HEK293 (cell line): ENCODE data around the gene GARIN6.

Experiments used
- CTCF ChIA-PET: fragments of 350-600 bp; formaldehyde crosslinking; extraction: SDS; loops from one replicate; lab custom pipeline; 2021; ENCODE audit warnings: antibody characterized with exemption; lab: Yijun Ruan, JAX
- POLR2A ChIA-PET: fragments of 300-600 bp; formaldehyde crosslinking; extraction: SDS; loops from one replicate; lab custom pipeline; 2020; ENCODE audit warnings: antibody characterized with exemption, inconsistent platforms; lab: Yijun Ruan, JAX
- H3K27ac ChIP-seq: fragments of 200-500 bp; sonication (Bioruptor generic); 2 replicates; pipeline ENCODE4 v1.5.1; 2014; ENCODE audit warnings: low read depth, low read length, control low read depth, inconsistent platforms; ENCODE audit errors: extremely low read depth
- H3K36me3 ChIP-seq, 2 experiments: fragments of 200-500 bp in 1 of 2; sonication (Bioruptor generic) in 1 of 2; 1 replicate in 1 of 2; 2 replicates in 1 of 2; pipeline ENCODE4 v1.5.1; 2014 to 2017; ENCODE audit warnings: inconsistent platforms in 2 of 2, low read length in 2 of 2; ENCODE audit not compliant: control insufficient read depth in 2 of 2, insufficient read depth in 1 of 2
- H3K4me1 ChIP-seq: fragments of 200-500 bp; sonication (Bioruptor generic); 2 replicates; pipeline ENCODE4 v1.5.1; 2014; ENCODE audit warnings: mild to moderate bottlenecking, low read length, inconsistent platforms; ENCODE audit not compliant: control insufficient read depth, insufficient read depth
- H3K4me3 ChIP-seq: 2 replicates; pipeline ENCODE4 v1.5.1; 2011; ENCODE audit warnings: low read depth, mild to moderate bottlenecking, control low read depth, low read length, moderate library complexity
- H3K9me3 ChIP-seq: fragments of 200-500 bp; sonication (Bioruptor generic); 2 replicates; pipeline ENCODE4 v1.5.1; 2014; ENCODE audit warnings: low read depth, low read length, inconsistent platforms; ENCODE audit not compliant: control insufficient read depth, insufficient read depth
- BCL11B ChIP-seq: fragments of 450-650 bp; formaldehyde crosslinking; IDR thresholded peaks from 2 replicates; pipeline ENCODE4 v1.5.1; 2016; ENCODE audit warnings: low read depth, missing biosample characterization, missing genetic modification characterization
- KLF16 ChIP-seq: fragments of 450-650 bp; formaldehyde crosslinking; IDR thresholded peaks from 2 replicates; pipeline ENCODE4 v1.5.1; 2017; ENCODE audit warnings: missing biosample characterization, missing genetic modification characterization
- KLF7 ChIP-seq: fragments of 450-650 bp; formaldehyde crosslinking; IDR thresholded peaks from 2 replicates; pipeline ENCODE4 v1.5.1; 2016; ENCODE audit warnings: missing biosample characterization, missing genetic modification characterization, borderline replicate concordance
- MZF1 ChIP-seq: fragments of 450-650 bp; formaldehyde crosslinking; IDR thresholded peaks from 2 replicates; pipeline ENCODE4 v1.5.1; 2017; ENCODE audit warnings: missing biosample characterization, missing genetic modification characterization, borderline replicate concordance
- PBX3 ChIP-seq: sonication (generic); formaldehyde crosslinking; IDR thresholded peaks from 2 replicates; pipeline ENCODE4 v1.8.1; 2022; ENCODE audit warnings: mild to moderate bottlenecking, moderate library complexity, missing genetic modification reagents
- SCRT2 ChIP-seq: fragments of 450-650 bp; formaldehyde crosslinking; IDR thresholded peaks from 2 replicates; pipeline ENCODE4 v1.5.1; 2016; ENCODE audit warnings: missing biosample characterization, missing genetic modification characterization
- SP2 ChIP-seq: fragments of 450-650 bp; formaldehyde crosslinking; IDR thresholded peaks from 2 replicates; pipeline ENCODE4 v1.5.1; 2016; ENCODE audit warnings: missing biosample characterization, missing genetic modification characterization
- YY2 ChIP-seq: fragments of 450-650 bp; formaldehyde crosslinking; IDR thresholded peaks from 2 replicates; pipeline ENCODE4 v1.5.1; 2016; ENCODE audit warnings: missing biosample characterization, missing genetic modification characterization
- ZBTB1 ChIP-seq: fragments of 450-650 bp; formaldehyde crosslinking; IDR thresholded peaks from 2 replicates; pipeline ENCODE4 v1.5.1; 2016; ENCODE audit warnings: missing biosample characterization, missing genetic modification characterization
- ZBTB17 ChIP-seq: fragments of 450-650 bp; formaldehyde crosslinking; IDR thresholded peaks from 2 replicates; pipeline ENCODE4 v1.5.1; 2016; ENCODE audit warnings: missing biosample characterization, missing genetic modification characterization
- ZBTB20 ChIP-seq: fragments of 450-650 bp; formaldehyde crosslinking; IDR thresholded peaks from 2 replicates; pipeline ENCODE4 v1.5.1; 2016; ENCODE audit warnings: missing biosample characterization, missing genetic modification characterization
- ZFP69B ChIP-seq: fragments of 450-650 bp; formaldehyde crosslinking; IDR thresholded peaks from 2 replicates; pipeline ENCODE4 v1.5.1; 2016; ENCODE audit warnings: missing biosample characterization, missing genetic modification characterization
- ZNF140 ChIP-seq: fragments of 450-650 bp; formaldehyde crosslinking; IDR thresholded peaks from 2 replicates; pipeline ENCODE4 v1.5.1; 2016; ENCODE audit warnings: missing biosample characterization, missing genetic modification characterization
- ZNF214 ChIP-seq: fragments of 450-650 bp; formaldehyde crosslinking; IDR thresholded peaks from 2 replicates; pipeline ENCODE4 v1.5.1; 2017; ENCODE audit warnings: missing biosample characterization, mild to moderate bottlenecking, missing genetic modification characterization, borderline replicate concordance
- ZNF221 ChIP-seq: fragments of 450-650 bp; formaldehyde crosslinking; IDR thresholded peaks from 2 replicates; pipeline ENCODE4 v1.5.1; 2017; ENCODE audit warnings: missing biosample characterization, missing genetic modification characterization, borderline replicate concordance
- ZNF280C ChIP-seq: fragments of 450-650 bp; formaldehyde crosslinking; IDR thresholded peaks from 2 replicates; pipeline ENCODE4 v1.5.1; 2016; ENCODE audit warnings: missing biosample characterization, missing genetic modification characterization
- ZNF391 ChIP-seq: fragments of 450-650 bp; formaldehyde crosslinking; IDR thresholded peaks from 2 replicates; pipeline ENCODE4 v1.5.1; 2016; ENCODE audit warnings: low read depth, missing biosample characterization, missing genetic modification characterization, borderline replicate concordance
- ZNF423 ChIP-seq: fragments of 450-650 bp; formaldehyde crosslinking; IDR thresholded peaks from 2 replicates; pipeline ENCODE4 v1.5.1; 2016; ENCODE audit warnings: missing biosample characterization, missing genetic modification characterization
- ZNF449 ChIP-seq: fragments of 450-650 bp; formaldehyde crosslinking; IDR thresholded peaks from 2 replicates; pipeline ENCODE4 v1.5.1; 2017; ENCODE audit warnings: missing biosample characterization, mild to moderate bottlenecking, missing genetic modification characterization, moderate library complexity
- ZNF473 ChIP-seq: fragments of 450-650 bp; formaldehyde crosslinking; IDR thresholded peaks from 2 replicates; pipeline ENCODE4 v1.5.1; 2017; ENCODE audit warnings: missing biosample characterization, missing genetic modification characterization
- ZNF514 ChIP-seq: fragments of 450-650 bp; formaldehyde crosslinking; IDR thresholded peaks from 2 replicates; pipeline ENCODE4 v1.5.1; 2016; ENCODE audit warnings: missing biosample characterization, missing genetic modification characterization
- ZNF521 ChIP-seq: fragments of 450-650 bp; formaldehyde crosslinking; IDR thresholded peaks from 2 replicates; pipeline ENCODE4 v1.5.1; 2017; ENCODE audit warnings: missing biosample characterization, mild to moderate bottlenecking, missing genetic modification characterization
- ZNF544 ChIP-seq: fragments of 450-650 bp; formaldehyde crosslinking; IDR thresholded peaks from 2 replicates; pipeline ENCODE4 v1.5.0; 2017; ENCODE audit warnings: missing biosample characterization, missing genetic modification characterization
- ZNF704 ChIP-seq: fragments of 450-650 bp; formaldehyde crosslinking; IDR thresholded peaks from 2 replicates; pipeline ENCODE4 v1.5.1; 2016; ENCODE audit warnings: missing biosample characterization, missing genetic modification characterization
- ZNF76 ChIP-seq: fragments of 450-650 bp; formaldehyde crosslinking; IDR thresholded peaks from 2 replicates; pipeline ENCODE4; 2016; ENCODE audit warnings: low read depth, missing biosample characterization, missing genetic modification characterization, borderline replicate concordance
- ZNF843 ChIP-seq: fragments of 450-650 bp; formaldehyde crosslinking; IDR thresholded peaks from 2 replicates; pipeline ENCODE4 v1.5.1; 2016; ENCODE audit warnings: missing biosample characterization, missing genetic modification characterization
- ZSCAN23 ChIP-seq: fragments of 450-650 bp; formaldehyde crosslinking; IDR thresholded peaks from 2 replicates; pipeline ENCODE4 v1.5.1; 2016; ENCODE audit warnings: missing biosample characterization, missing genetic modification characterization
- ZXDB ChIP-seq: fragments of 450-650 bp; formaldehyde crosslinking; IDR thresholded peaks from 2 replicates; pipeline ENCODE4 v1.5.1; 2016; ENCODE audit warnings: missing biosample characterization, missing genetic modification characterization

The GARIN6 gene

GRCh38 chr12:99611117-99611516 lies 36.4 kb upstream of the GARIN6 start:
- Histone ChIP-seq H3K27ac (no peak overlapping the region), H3K4me1 (no peaks in the 10 kb centered on the region), H3K4me3 (no peak overlapping the region), H3K36me3 (no peaks in the 10 kb centered on the region), H3K9me3 (no peaks in the 10 kb centered on the region)
- POLR2A ChIA-PET = no interaction called here
- TF ChIP-seq SCRT2 (tag by site-specific recombination) (no peak), KLF7 (tag by site-specific recombination) (no peak), ZBTB17 (tag by site-specific recombination) (no peak), YY2 (tag by site-specific recombination) (no peak), ZNF514 (no peak), ZBTB20 (no peak), MZF1 (tag by site-specific recombination) (no peak), ZNF140 (tag by site-specific recombination) (no peak), ZFP69B (tag by site-specific recombination) (no peak), ZNF423 (tag by site-specific recombination) (no peak)
- CTCF ChIA-PET = interaction anchor here (1.1 kb wide), 1 partner anchor 9 kb away, joined by 3 read pairs; no protein-coding TSS in a partner anchor

- TF ChIP-seq ZNF221 (tag by site-specific recombination) (no peak), ZXDB (tag by site-specific recombination) (no peak), ZNF843 (tag by site-specific recombination) (no peak), ZNF544 (tag by site-specific recombination) (no peak), ZSCAN23 (tag by site-specific recombination) (no peak), ZNF521 (tag by site-specific recombination) (no peak), ZNF280C (tag by site-specific recombination) (no peak), BCL11B (tag by site-specific recombination) (no peak), ZNF704 (tag by site-specific recombination) (no peak), ZBTB1 (tag by site-specific recombination) (no peak), ZNF473 (tag by site-specific recombination) (no peak)
- Histone ChIP-seq H3K36me3 (no peaks in the 10 kb centered on the region), H3K27ac (no peak overlapping the region), H3K9me3 (no peaks in the 10 kb centered on the region), H3K4me3 (no peak overlapping the region), H3K4me1 (no peaks in the 10 kb centered on the region)
- ChIA-PET POLR2A (no interaction called here), CTCF (interaction anchor here (1.0 to 1.1 kb wide), 2 partner anchors 8 to 22 kb away, joined by 3 read pairs; no protein-coding TSS in a partner anchor)
Observed at GRCh38 chr12:99611599-99611998, 36.0 kb upstream of the GARIN6 start.

GRCh38 chr12:99618657-99619056 lies 28.9 kb upstream of the GARIN6 start:
- POLR2A ChIA-PET = no interaction called here
- Histone ChIP-seq H3K9me3 (no peaks in the 10 kb centered on the region), H3K4me1 (no peaks in the 10 kb centered on the region), H3K4me3 (no peak overlapping the region), H3K27ac (no peak overlapping the region), H3K36me3 (no peaks in the 10 kb centered on the region)
- CTCF ChIA-PET = interaction anchor here (0.8 to 1.1 kb wide), 2 partner anchors 12 to 575 kb away, joined by 3 read pairs; no protein-coding TSS in a partner anchor
- TF ChIP-seq PBX3 (CRISPR knock-in tag) = no peak
- TF ChIP-seq KLF16 (tag by site-specific recombination) = no peak
- no peak for TF ChIP-seq SP2 (tag by site-specific recombination)
- TF ChIP-seq ZNF214 (tag by site-specific recombination) = no peak
- no peak for TF ChIP-seq ZXDB (tag by site-specific recombination)
- no peak for TF ChIP-seq ZNF391 (tag by site-specific recombination)
- TF ChIP-seq ZNF76 (tag by site-specific recombination) = no peak
- TF ChIP-seq ZNF449 = no peak
